H1 (cell line): ENCODE data around the gene KATNBL1. TPM values are rescaled to one million over a fixed set of nuclear protein-coding genes. Genes with fewer than 3 reads are reported as not detected.

ENCODE experiments used
- CTCF ChIA-PET: fragments of 300-600 bp; sonication (Branson Sonifier 250); formaldehyde crosslinking; loops from one replicate; lab custom pipeline; 2021; ENCODE audit not compliant: partially characterized antibody; lab: Charles Lee
- POLR2A ChIA-PET: fragments of 300-600 bp; sonication (Branson Sonifier 250); formaldehyde crosslinking; loops from one replicate; lab custom pipeline; 2021; ENCODE audit warnings: inconsistent platforms; ENCODE audit not compliant: partially characterized antibody; lab: Charles Lee
- DNase-seq, 2 experiments: peaks; one replicate each; pipeline versions ENCODE4 v3.0.0 to v3.0.0-alpha.2; 2010 to 2022; ENCODE audit warnings: low spot score in 2 of 2, low read depth in 1 of 2, mixed read lengths in 1 of 2
- FAIRE-seq: peaks from 2 replicates; lab custom pipeline; 2011; peaks lifted over from hg19 to GRCh38; lab: Jason Lieb, UNC
- H2AFZ ChIP-seq: 2 replicates; pipeline ENCODE4 v1.8.1; 2012; ENCODE audit warnings: low read length, inconsistent platforms
- H2AK5ac ChIP-seq: 2 replicates; pipeline ENCODE4 v1.6.1; 2013; ENCODE audit warnings: low read depth, low read length
- H2BK120ac ChIP-seq: replicated peaks from 2 replicates; pipeline ENCODE3; 2013; ENCODE audit warnings: low read depth, low read length, inconsistent platforms
- H2BK12ac ChIP-seq: 2 replicates; pipeline ENCODE4 v1.6.1; 2013; ENCODE audit warnings: low read depth, low read length
- H2BK15ac ChIP-seq: 2 replicates; pipeline ENCODE4 v1.6.1; 2013; ENCODE audit warnings: low read length
- H2BK20ac ChIP-seq: 2 replicates; pipeline ENCODE4 v1.6.1; 2013; ENCODE audit warnings: low read length
- H2BK5ac ChIP-seq: 2 replicates; pipeline ENCODE4 v1.6.1; 2013; ENCODE audit warnings: low read depth, low read length
- H3K14ac ChIP-seq: 2 replicates; pipeline ENCODE4 v1.6.1; 2013; ENCODE audit warnings: inconsistent platforms; ENCODE audit not compliant: insufficient read length
- H3K18ac ChIP-seq: 2 replicates; pipeline ENCODE4 v1.6.1; 2013; ENCODE audit warnings: low read length; ENCODE audit errors: extremely low read depth
- H3K23ac ChIP-seq: 2 replicates; pipeline ENCODE4 v1.6.1; 2013; ENCODE audit warnings: inconsistent platforms; ENCODE audit not compliant: insufficient read length
- H3K23me2 ChIP-seq: 2 replicates; pipeline ENCODE4 v1.6.1; 2013; ENCODE audit warnings: low read depth, low read length
- H3K27ac ChIP-seq: 2 replicates; pipeline ENCODE4 v1.6.1; 2011; ENCODE audit warnings: low read depth, low read length, inconsistent platforms
- H3K27me3 ChIP-seq, 4 experiments: replicated peaks in 1 of 4; 1 replicate in 1 of 4; 2 replicates in 3 of 4; pipeline versions ENCODE4 v1.6.1 to v1.8.1; 2011 to 2013; ENCODE audit warnings: low read length in 3 of 4, mild to moderate bottlenecking in 3 of 4, inconsistent platforms in 2 of 4, mixed read lengths in 2 of 4, moderate library complexity in 1 of 4; ENCODE audit not compliant: control insufficient read depth in 3 of 4, insufficient read depth in 3 of 4; ENCODE audit errors: extremely low read depth in 1 of 4
- H3K36me3 ChIP-seq, 4 experiments: 2 replicates each; pipeline versions ENCODE4 v1.6.1 to v1.8.1; 2011 to 2013; ENCODE audit warnings: mild to moderate bottlenecking in 4 of 4, low read length in 3 of 4, moderate library complexity in 2 of 4, control low read depth in 1 of 4, inconsistent platforms in 1 of 4; ENCODE audit not compliant: insufficient read depth in 4 of 4, control insufficient read depth in 2 of 4
- H3K4ac ChIP-seq: replicated peaks from 2 replicates; pipeline ENCODE3; 2013; ENCODE audit warnings: low read length, low read depth, mixed read lengths, inconsistent platforms; ENCODE audit not compliant: insufficient read length
- H3K4me1 ChIP-seq, 4 experiments: replicated peaks in 1 of 4; 1 replicate in 1 of 4; 2 replicates in 3 of 4; pipeline versions ENCODE4 v1.6.1 to v1.8.1; 2011 to 2013; ENCODE audit warnings: low read length in 3 of 4, inconsistent platforms in 2 of 4, mixed read lengths in 1 of 4; ENCODE audit not compliant: insufficient read depth in 4 of 4, control insufficient read depth in 3 of 4
- H3K4me2 ChIP-seq, 2 experiments: 2 replicates each; pipeline versions ENCODE4 v1.6.1 to v1.8.1; 2011 to 2013; ENCODE audit warnings: low read depth in 2 of 2, low read length in 2 of 2, control low read depth in 1 of 2, inconsistent platforms in 1 of 2, mild to moderate bottlenecking in 1 of 2; ENCODE audit not compliant: insufficient read depth in 1 of 2
- H3K4me3 ChIP-seq, 4 experiments: fragments of 200-600, 300-600 bp in 1 of 4; sonication (generic), shearing (Covaris generic), sonication (Bioruptor Twin) in 1 of 4; 2 replicates each; pipeline versions ENCODE4 v1.5.1 to v1.8.1; 2011 to 2016; ENCODE audit warnings: low read length in 4 of 4, low read depth in 3 of 4, control low read depth in 2 of 4, inconsistent platforms in 2 of 4, mild to moderate bottlenecking in 2 of 4, mixed read lengths in 1 of 4, moderate library complexity in 1 of 4; ENCODE audit not compliant: insufficient read depth in 2 of 4; ENCODE audit errors: extremely low read depth in 1 of 4
- H3K56ac ChIP-seq: replicated peaks from 2 replicates; pipeline ENCODE3; 2013; ENCODE audit warnings: low read depth, mild to moderate bottlenecking, mixed read lengths, low read length, inconsistent platforms; ENCODE audit not compliant: insufficient read length
- H3K79me1 ChIP-seq: 2 replicates; pipeline ENCODE4 v1.6.1; 2013; ENCODE audit warnings: low read depth, low read length, control low read depth
- H3K79me2 ChIP-seq, 2 experiments: 2 replicates each; pipeline versions ENCODE4 v1.6.1 to v1.8.1; 2012 to 2013; ENCODE audit warnings: low read length in 2 of 2, mild to moderate bottlenecking in 2 of 2, inconsistent platforms in 1 of 2; ENCODE audit not compliant: insufficient read depth in 2 of 2, control insufficient read depth in 1 of 2
- H3K9ac ChIP-seq, 4 experiments: replicated peaks in 1 of 4; 1 replicate in 1 of 4; 2 replicates in 3 of 4; pipeline versions ENCODE4 v1.6.1 to v1.8.1; 2011 to 2013; ENCODE audit warnings: low read depth in 3 of 4, low read length in 3 of 4, control low read depth in 2 of 4, mild to moderate bottlenecking in 2 of 4, moderate library complexity in 2 of 4, inconsistent platforms in 1 of 4; ENCODE audit errors: extremely low read depth in 1 of 4
- H3K9me3 ChIP-seq, 2 experiments: 2 replicates each; pipeline versions ENCODE4 v1.6.1 to v1.8.1; 2012 to 2013; ENCODE audit warnings: mild to moderate bottlenecking in 2 of 2, moderate library complexity in 2 of 2, control low read depth in 1 of 2, inconsistent platforms in 1 of 2, low read depth in 1 of 2, low read length in 1 of 2, mixed read lengths in 1 of 2; ENCODE audit not compliant: insufficient read depth in 2 of 2
- H4K20me1 ChIP-seq, 2 experiments: replicated peaks in 1 of 2; 2 replicates each; pipeline versions ENCODE3 to v1.8.1; 2011 to 2013; ENCODE audit warnings: inconsistent platforms in 2 of 2, low read length in 2 of 2, mild to moderate bottlenecking in 1 of 2; ENCODE audit not compliant: insufficient read depth in 2 of 2, control insufficient read depth in 1 of 2
- H4K5ac ChIP-seq: 2 replicates; pipeline ENCODE4 v1.6.1; 2013; ENCODE audit warnings: low read length, low read depth, mixed read lengths, inconsistent platforms; ENCODE audit not compliant: insufficient read length
- H4K8ac ChIP-seq: 2 replicates; pipeline ENCODE4 v1.8.0; 2013; ENCODE audit warnings: mild to moderate bottlenecking, moderate library complexity, low read length, inconsistent platforms; ENCODE audit not compliant: insufficient read depth; ENCODE audit errors: extremely low read depth
- H4K91ac ChIP-seq: replicated peaks from 2 replicates; pipeline ENCODE3; 2013; ENCODE audit warnings: low read length, mixed read lengths, inconsistent platforms; ENCODE audit not compliant: insufficient read length
- KDM4A ChIP-seq: IDR thresholded peaks from one replicate; pipeline ENCODE4 v1.7.1; 2012; ENCODE audit warnings: low read depth, mild to moderate bottlenecking, moderate library complexity, low read length, inconsistent platforms; ENCODE audit not compliant: severe bottlenecking
- NRF1 ChIP-seq: IDR thresholded peaks from 2 replicates; pipeline ENCODE4 v1.6.1; 2011; ENCODE audit warnings: mild to moderate bottlenecking, low read depth, low read length, improper control_type of control experiment
- SP4 ChIP-seq: IDR thresholded peaks from 2 replicates; pipeline ENCODE4 v1.6.1; 2012; ENCODE audit warnings: low read length, inconsistent platforms
- WGBS, 2 experiments: shearing (Covaris generic) in 1 of 2; methylation state at CpG; one replicate each; pipeline versions ENCODE4 v1.1.6 to v1.1.7; 2013 to 2015; ENCODE audit warnings: low lambda C conversion rate in 2 of 2, mixed read lengths in 2 of 2, inconsistent platforms in 1 of 2, low coverage in 1 of 2, missing lambda C conversion rate in 1 of 2; ENCODE audit not compliant: insufficient replicate concordance in 2 of 2, insufficient coverage in 1 of 2, insufficient read length in 1 of 2; ENCODE audit errors: extremely low coverage in 1 of 2, missing lambda C conversion rate in 1 of 2; 5-methylcytosine and 5-hydroxymethylcytosine counted together
- polyA plus RNA-seq, 7 experiments: library from polyadenylated mRNA; depleted of rRNA in 3 of 7; stranded (reverse) in 5 of 7; unstranded in 2 of 7; fragments of >200 nt in 5 of 7; fragments of 200-250 nt in 2 of 7; gene quantifications; 1 replicate in 5 of 7; 2 replicates in 1 of 7; 4 replicates in 1 of 7; pipeline versions ENCODE4 v1.2.1 to v1.2.3, GENCODE V29; 2011 to 2013; ENCODE audit warnings: missing spikeins in 2 of 7, mixed read lengths in 2 of 7
- total RNA-seq: library from RNA; stranded (reverse); fragmentation: NEBNext Ultra II Directional; extraction: Animal tissue kit (Norgen Biotek cat#: 25700); gene quantifications from 2 replicates; pipeline ENCODE4 v1.2.1, GENCODE V29; 2021
- TF ChIP-seq, protein P1 (sequence below): IDR thresholded peaks from 2 replicates; pipeline ENCODE4 v1.6.1; 2011; ENCODE audit warnings: low read depth, mild to moderate bottlenecking, low read length; ENCODE audit not compliant: insufficient read depth

KATNBL1 gene
- total and polyA plus RNA-seq, 2 of the 8 experiments (the other 6 are each of a cell fraction or from before 2014, with no cell fraction given), result 14.2 to 51.4 TPM

DNA sequence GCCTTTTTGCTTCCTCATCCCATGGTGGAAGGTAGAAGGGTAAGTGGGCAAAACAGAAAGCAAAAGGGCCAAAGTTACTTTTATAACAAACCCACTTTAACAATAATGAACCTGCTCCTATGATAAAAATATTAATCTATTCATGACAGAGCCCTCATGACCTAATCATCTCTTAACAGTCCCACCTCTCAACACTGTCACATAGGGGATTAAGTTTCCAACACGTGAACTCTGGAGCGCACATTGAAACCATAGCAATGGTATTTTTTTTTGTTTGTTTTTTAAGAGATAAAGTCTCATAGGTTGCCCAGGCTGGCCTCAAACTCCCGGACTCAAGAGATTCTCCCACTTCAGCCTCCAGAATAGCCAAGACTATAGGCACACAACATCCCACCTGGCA is 30.7 kb downstream of the KATNBL1 start:
- no peak overlapping the region for H2BK120ac ChIP-seq
- no peak overlapping the region for H3K27ac ChIP-seq
- H2BK12ac ChIP-seq, result no peak overlapping the region
- H3K4me2 ChIP-seq, result no peak overlapping the region
- H3K56ac ChIP-seq, result no peak overlapping the region
- no peak overlapping the region for H3K9ac ChIP-seq
- peaks cover 0 to 2% (median 0%) of the 10 kb centered on the region in 4 experiments; a peak in 1 of 7 replicates for H3K4me1 ChIP-seq
- H4K5ac ChIP-seq, result no peak overlapping the region
- no peak overlapping the region for H4K8ac ChIP-seq
- no peak overlapping the region for H2AFZ ChIP-seq
- no peaks in the 10 kb centered on the region for H4K20me1 ChIP-seq
- FAIRE-seq, result no peak
- WGBS, 2 experiments, result 87% methylated on average over 3 of the region's 3 CpGs; no CpG with 5 or more reads in 1 of the 2 experiments
- ChIA-PET POLR2A (no interaction called here), CTCF (interaction anchor here (0.7 to 1.5 kb wide), 2 partner anchors 69 to 71 kb away, joined by 3 to 4 read pairs; no protein-coding TSS in a partner anchor)
- no peak for DNase-seq
- no peak overlapping the region for H2BK20ac ChIP-seq
- H2AK5ac ChIP-seq, result no peak overlapping the region
- no peaks in the 10 kb centered on the region for H3K27me3 ChIP-seq
- no peak overlapping the region for H3K14ac ChIP-seq
- H2BK5ac ChIP-seq, result no peak overlapping the region
- no peaks in the 10 kb centered on the region for H3K36me3 ChIP-seq
- no peak overlapping the region for H3K4me3 ChIP-seq
- 0 out of 2 replicates have a peak, but pooled peaks cover 3% of the 10 kb centered on the region for H3K79me1 ChIP-seq
- peaks cover 0 to 85% of the 10 kb centered on the region in 2 experiments; a peak in 2 of 4 replicates for H3K79me2 ChIP-seq
- no peak overlapping the region for H4K91ac ChIP-seq
- no peak overlapping the region for H3K18ac ChIP-seq
- H3K23ac ChIP-seq, result no peak overlapping the region
- H3K23me2 ChIP-seq, result no peaks in the 10 kb centered on the region
- no peaks in the 10 kb centered on the region for H3K9me3 ChIP-seq
- no peak overlapping the region for H2BK15ac ChIP-seq
- no peak overlapping the region for H3K4ac ChIP-seq
- no peak for TF ChIP-seq NRF1
- no peak for TF ChIP-seq SP4
- no peak for TF ChIP-seq KDM4A
- TF ChIP-seq, protein P1, sequence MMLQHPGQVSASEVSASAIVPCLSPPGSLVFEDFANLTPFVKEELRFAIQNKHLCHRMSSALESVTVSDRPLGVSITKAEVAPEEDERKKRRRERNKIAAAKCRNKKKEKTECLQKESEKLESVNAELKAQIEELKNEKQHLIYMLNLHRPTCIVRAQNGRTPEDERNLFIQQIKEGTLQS, result no peak
